Caco-2 (cell line): Measurements from ENCODE around the gene NKRF. TPM values are rescaled to one million over a fixed set of nuclear protein-coding genes. Genes with fewer than 3 reads are reported as not detected.

ENCODE experiments used
- BruUV-seq: library from RNA; stranded (reverse); fragments of 400-500 nt; replicated peaks from 2 replicates; lab custom pipeline; 2021; lab: Mats Ljungman, UMichigan
- CTCF ChIA-PET: fragments of 300-600 bp; sonication (Branson Sonifier 250); formaldehyde crosslinking; loops from one replicate; lab custom pipeline; 2022; ENCODE audit warnings: antibody characterized with exemption; lab: Charles Lee
- POLR2A ChIA-PET: fragments of 300-600 bp; sonication (Branson Sonifier 250); formaldehyde crosslinking; loops from one replicate; lab custom pipeline; 2022; ENCODE audit warnings: antibody characterized with exemption; lab: Charles Lee
- DNase-seq, 2 experiments: peaks; one replicate each; pipeline versions ENCODE4 v3.0.0 to v3.0.0-alpha.2; 2020 to 2022
- H3K27me3 ChIP-seq: replicated peaks from 2 replicates; pipeline ENCODE4 v1.6.0; 2011; ENCODE audit warnings: low read length; ENCODE audit not compliant: control insufficient read depth, insufficient read depth
- H3K36me3 ChIP-seq: 2 replicates; pipeline ENCODE4 v1.5.1; 2011; ENCODE audit warnings: low read length; ENCODE audit not compliant: control insufficient read depth, insufficient read depth
- H3K4me1 ChIP-seq: fragments of 250-450 bp; sonication (Bioruptor Pico); 2 replicates; pipeline ENCODE4 v1.5.1; 2020; ENCODE audit warnings: mild to moderate bottlenecking
- H3K4me3 ChIP-seq: 2 replicates; pipeline ENCODE4 v1.5.1; 2011; ENCODE audit warnings: low read depth, mild to moderate bottlenecking, control low read depth, low read length
- H3K9me3 ChIP-seq: fragments of 250-450 bp; sonication (Bioruptor Pico); 2 replicates; pipeline ENCODE4 v1.5.1; 2020; ENCODE audit warnings: mild to moderate bottlenecking, moderate library complexity
- H3K27ac Mint-ChIP-seq: one replicate; pipeline ENCODE4 v1.8.0; 2022; ENCODE audit warnings: mixed read lengths; ENCODE audit not compliant: unreplicated experiment
- H3K27me3 Mint-ChIP-seq: one replicate; pipeline ENCODE4 v1.8.0; 2022; ENCODE audit warnings: mixed read lengths; ENCODE audit not compliant: insufficient read depth, unreplicated experiment
- H3K36me3 Mint-ChIP-seq: one replicate; pipeline ENCODE4 v1.8.0; 2022; ENCODE audit warnings: mild to moderate bottlenecking, mixed read lengths; ENCODE audit not compliant: insufficient read depth, unreplicated experiment
- H3K4me1 Mint-ChIP-seq: one replicate; pipeline ENCODE4 v1.8.0; 2022; ENCODE audit warnings: low read depth, mixed read lengths; ENCODE audit not compliant: unreplicated experiment
- H3K4me3 Mint-ChIP-seq: one replicate; pipeline ENCODE4 v1.8.0; 2022; ENCODE audit warnings: mild to moderate bottlenecking, moderate library complexity, mixed read lengths; ENCODE audit not compliant: unreplicated experiment
- H3K9me3 Mint-ChIP-seq: one replicate; pipeline ENCODE4 v1.8.0; 2022; ENCODE audit warnings: mixed read lengths; ENCODE audit not compliant: unreplicated experiment
- intact Hi-C: fragments of 100-400 bp; cut with micrococcal nuclease; formaldehyde crosslinking; loops from one replicate; pipeline ENCODE4 v1.10.0; 2022; ENCODE audit not compliant: unreplicated experiment
- total RNA-seq: library from RNA; stranded (reverse); gene quantifications from 2 replicates; pipeline ENCODE4 v1.2.3, GENCODE V29; 2022
- TF ChIP-seq, protein P1 (sequence below), 2 experiments: fragments of 200-600 bp in 1 of 2; IDR thresholded peaks; 1 replicate in 1 of 2; 2 replicates in 1 of 2; pipeline versions ENCODE4 v1.5.1 to v1.8.0; 2011 to 2022; ENCODE audit warnings: antibody characterized with exemption in 1 of 2, control low read depth in 1 of 2, inconsistent platforms in 1 of 2, low read depth in 1 of 2, low read length in 1 of 2, mild to moderate bottlenecking in 1 of 2, moderate library complexity in 1 of 2; ENCODE audit not compliant: insufficient read depth in 1 of 2, severe bottlenecking in 1 of 2, unreplicated experiment in 1 of 2

NKRF gene
- total RNA-seq, 1 experiment from 2014 or later = 14.4 TPM

DNA sequence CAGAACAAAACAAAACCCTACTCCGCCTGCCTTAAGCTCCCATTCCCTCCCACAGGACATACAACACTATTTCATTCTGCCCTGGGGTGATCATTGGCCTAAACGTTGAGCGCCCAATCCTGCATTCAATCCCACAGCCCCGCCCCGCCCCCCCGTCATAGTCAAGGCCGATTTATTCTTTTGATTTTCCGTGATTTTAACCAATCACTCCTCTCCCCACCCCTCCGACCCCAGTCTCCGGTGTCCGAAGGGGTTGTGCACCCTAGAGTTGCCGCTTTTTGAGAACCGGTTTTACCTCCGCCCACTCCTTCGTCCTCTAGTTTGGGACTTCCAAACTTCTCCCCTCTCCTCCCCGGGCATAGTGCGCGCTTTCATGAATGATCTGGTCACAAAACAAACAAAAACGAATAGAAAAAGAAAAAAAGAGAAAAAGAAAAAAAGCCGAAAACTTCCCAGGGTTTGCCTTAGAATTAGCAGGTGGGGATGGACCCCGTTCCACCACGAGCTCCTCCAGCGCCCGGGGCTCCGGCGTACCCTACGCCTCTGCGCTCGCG lies 32.3 kb downstream of the NKRF start:
- H3K36me3 ChIP-seq = no peaks in the 10 kb centered on the region
- intact Hi-C loops = loop anchor here (1.0 to 2.0 kb wide), 2 partner anchors 9 to 57 kb away; partner anchors contain the start of gene STEEP1
- H3K4me3 Mint-ChIP-seq = peak overlapping the region; percentile 98
- no TSS peak for BruUV-seq
- TF ChIP-seq, protein P1, sequence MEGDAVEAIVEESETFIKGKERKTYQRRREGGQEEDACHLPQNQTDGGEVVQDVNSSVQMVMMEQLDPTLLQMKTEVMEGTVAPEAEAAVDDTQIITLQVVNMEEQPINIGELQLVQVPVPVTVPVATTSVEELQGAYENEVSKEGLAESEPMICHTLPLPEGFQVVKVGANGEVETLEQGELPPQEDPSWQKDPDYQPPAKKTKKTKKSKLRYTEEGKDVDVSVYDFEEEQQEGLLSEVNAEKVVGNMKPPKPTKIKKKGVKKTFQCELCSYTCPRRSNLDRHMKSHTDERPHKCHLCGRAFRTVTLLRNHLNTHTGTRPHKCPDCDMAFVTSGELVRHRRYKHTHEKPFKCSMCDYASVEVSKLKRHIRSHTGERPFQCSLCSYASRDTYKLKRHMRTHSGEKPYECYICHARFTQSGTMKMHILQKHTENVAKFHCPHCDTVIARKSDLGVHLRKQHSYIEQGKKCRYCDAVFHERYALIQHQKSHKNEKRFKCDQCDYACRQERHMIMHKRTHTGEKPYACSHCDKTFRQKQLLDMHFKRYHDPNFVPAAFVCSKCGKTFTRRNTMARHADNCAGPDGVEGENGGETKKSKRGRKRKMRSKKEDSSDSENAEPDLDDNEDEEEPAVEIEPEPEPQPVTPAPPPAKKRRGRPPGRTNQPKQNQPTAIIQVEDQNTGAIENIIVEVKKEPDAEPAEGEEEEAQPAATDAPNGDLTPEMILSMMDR (IDR thresholded peaks at IDR 0.05; ENCODE audit: insufficient read depth in 1 of 2, low read depth in 1 of 2, low read length in 1 of 2, severe bottlenecking in 1 of 2, unreplicated experiment in 1 of 2) = no peak
- peaks cover 11% of the 10 kb centered on the region for H3K4me1 Mint-ChIP-seq
- H3K36me3 Mint-ChIP-seq = peaks cover 13% of the 10 kb centered on the region
- H3K27ac Mint-ChIP-seq = peak overlapping the region; percentile 97
- peak in 1 of 2 experiments; percentile 36 for DNase-seq
- CTCF ChIA-PET = interaction anchor here (0.5 to 1.3 kb wide), 4 partner anchors 10 to 154 kb away, joined by 3 to 7 read pairs (median 4); no protein-coding TSS in a partner anchor
- POLR2A ChIA-PET = interaction anchor here (0.5 to 1.4 kb wide), 4 partner anchors 9 to 217 kb away, joined by 3 to 7 read pairs (median 4); partner anchors contain the start of genes RPL39 and STEEP1
- no peaks in the 10 kb centered on the region for H3K9me3 Mint-ChIP-seq
- no peaks in the 10 kb centered on the region for H3K27me3 Mint-ChIP-seq
- H3K27me3 ChIP-seq = no peaks in the 10 kb centered on the region
- peak overlapping the region; percentile 79 for H3K4me3 ChIP-seq
- 0 out of 2 replicates have a peak, but pooled peaks cover 3% of the 10 kb centered on the region for H3K4me1 ChIP-seq
- H3K9me3 ChIP-seq = no peaks in the 10 kb centered on the region

DNA sequence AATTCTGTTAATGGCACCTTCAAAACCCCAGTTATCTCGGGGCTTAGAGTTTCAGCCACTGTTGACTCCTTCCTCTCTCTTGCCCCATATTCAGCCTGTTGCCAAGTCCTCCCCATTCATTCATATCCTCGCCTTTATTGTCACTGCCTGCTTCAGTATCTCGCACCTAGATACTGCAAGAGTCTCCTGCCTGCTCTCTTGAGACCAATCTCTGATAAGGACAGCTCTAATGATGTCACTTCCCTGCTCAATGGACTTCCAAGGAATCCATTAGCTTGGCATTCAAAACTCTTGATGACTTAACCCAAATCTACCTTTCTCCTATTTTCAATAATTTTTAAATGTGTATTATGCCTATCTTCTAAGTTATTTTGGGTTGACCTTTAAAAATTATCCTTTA lies 33.0 kb downstream of the NKRF start:
- H3K9me3 ChIP-seq = no peaks in the 10 kb centered on the region
- intact Hi-C loops = no loop called here
- Mint-ChIP-seq H3K9me3 (no peaks in the 10 kb centered on the region), H3K4me1 (peaks cover 11% of the 10 kb centered on the region), H3K27me3 (no peaks in the 10 kb centered on the region), H3K27ac (peak overlapping the region; percentile 97), H3K4me3 (peak overlapping the region; percentile 98), H3K36me3 (peaks cover 13% of the 10 kb centered on the region)
- TSS peak; percentile 57 for BruUV-seq
- no peaks in the 10 kb centered on the region for H3K36me3 ChIP-seq
- H3K4me1 ChIP-seq = 0 out of 2 replicates have a peak, but pooled peaks cover 3% of the 10 kb centered on the region
- CTCF ChIA-PET = no interaction called here
- peak overlapping the region; percentile 79 for H3K4me3 ChIP-seq
- TF ChIP-seq, protein P1 (IDR thresholded peaks at IDR 0.05; ENCODE audit: insufficient read depth in 1 of 2, low read depth in 1 of 2, low read length in 1 of 2, severe bottlenecking in 1 of 2, unreplicated experiment in 1 of 2) = no peak
- POLR2A ChIA-PET = interaction anchor here (1.2 kb wide), 1 partner anchor 218 kb away, joined by 6 read pairs; the partner anchor contains the start of gene RPL39
- no peaks in the 10 kb centered on the region for H3K27me3 ChIP-seq
- DNase-seq = no peak

DNA sequence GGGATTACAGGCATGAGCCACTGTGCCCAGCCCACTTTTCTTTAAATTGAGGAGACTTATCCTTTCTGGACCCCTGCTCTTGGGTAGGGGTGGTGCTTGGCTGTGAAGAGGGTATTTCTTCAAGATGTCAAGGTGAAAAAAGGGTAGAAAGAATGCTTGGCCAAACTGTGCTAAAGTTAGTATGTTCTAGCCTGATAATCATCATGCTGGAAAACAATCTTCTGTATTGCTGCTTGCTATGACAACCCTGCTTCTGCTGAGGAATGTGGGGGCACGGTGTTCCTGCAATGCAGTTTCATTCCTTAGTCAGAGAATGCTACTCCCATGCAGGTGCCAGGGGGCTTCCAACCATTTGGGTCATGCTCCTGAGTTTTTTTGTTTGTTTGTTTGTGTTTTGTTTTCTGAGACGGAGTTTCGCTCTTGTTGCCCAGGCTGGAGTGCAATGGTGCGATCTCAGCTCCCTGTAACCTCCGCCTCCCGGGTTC lies 35.8 kb downstream of the NKRF start:
- intact Hi-C loops = no loop called here
- no peaks in the 10 kb centered on the region for H3K36me3 ChIP-seq
- H3K4me3 Mint-ChIP-seq = no peak overlapping the region
- no peak for DNase-seq
- no TSS peak for BruUV-seq
- POLR2A ChIA-PET = no interaction called here
- H3K27ac Mint-ChIP-seq = no peak overlapping the region
- no peaks in the 10 kb centered on the region for H3K9me3 ChIP-seq
- H3K27me3 Mint-ChIP-seq = no peaks in the 10 kb centered on the region
- H3K4me1 ChIP-seq = no peaks in the 10 kb centered on the region
- H3K27me3 ChIP-seq = no peaks in the 10 kb centered on the region
- peaks cover 11% of the 10 kb centered on the region for H3K4me1 Mint-ChIP-seq
- TF ChIP-seq, protein P1 (IDR thresholded peaks at IDR 0.05; ENCODE audit: insufficient read depth in 1 of 2, low read depth in 1 of 2, low read length in 1 of 2, severe bottlenecking in 1 of 2, unreplicated experiment in 1 of 2) = no peak
- no peaks in the 10 kb centered on the region for H3K9me3 Mint-ChIP-seq
- H3K4me3 ChIP-seq = no peak overlapping the region
- H3K36me3 Mint-ChIP-seq = peaks cover 13% of the 10 kb centered on the region
- CTCF ChIA-PET = no interaction called here
